Inflammatory macrophage treated with lipopolysaccharide for 4 hours (primary cell): ENCODE measurements around the gene AMDHD2.
"Not testable (repeated sequence)": the region's sequence is repeated elsewhere in the genome, so short reads cannot be mapped to it uniquely, and the experiment has no call there.

Experiments used
- DNase-seq: peaks from one replicate; pipeline ENCODE4 v3.0.0-alpha.2; 2020

AMDHD2 gene

GRCh38 chr16:2520097-2520783 lies at the start of gene AMDHD2:
TSS of gene AMDHD2 (plus strand) at chr16:2520371. CDS start at chr16:2520459, 88 bp downstream.
- DNase-seq: peak; percentile 93

GRCh38 chr16:2470603-2471015 lies 49.6 kb upstream of the AMDHD2 start:
- no peak for DNase-seq

- DNase-seq: no peak
Measured at GRCh38 chr16:2471016-2471652, 49.0 kb upstream of the AMDHD2 start, which contains the start of gene NTN3. TSS of gene NTN3 (plus strand) at chr16:2471297. CDS start at chr16:2471702, 405 bp downstream.

GRCh38 chr16:2471653-2472487 lies 48.3 kb upstream of the AMDHD2 start:
- DNase-seq: no peak

- DNase-seq: no peak
Measured at GRCh38 chr16:2472488-2472864, 47.7 kb upstream of the AMDHD2 start.

GRCh38 chr16:2472885-2473445 lies 47.2 kb upstream of the AMDHD2 start:
- DNase-seq: no peak

- DNase-seq: no peak
Measured at GRCh38 chr16:2473446-2473926, 46.7 kb upstream of the AMDHD2 start.

GRCh38 chr16:2473999-2474876 lies 45.9 kb upstream of the AMDHD2 start:
- peak; percentile 60 for DNase-seq

GRCh38 chr16:2474877-2475412 lies 45.2 kb upstream of the AMDHD2 start, which contains the start of gene TBC1D24:
TSS of gene TBC1D24 (plus strand) at chr16:2475127. CDS start at chr16:2496149, 21,022 bp downstream.
- peak; percentile 86 for DNase-seq

GRCh38 chr16:2475413-2476344 lies 44.5 kb upstream of the AMDHD2 start:
- DNase-seq: no peak

- no peak for DNase-seq
Measured at GRCh38 chr16:2476345-2476720, 43.8 kb upstream of the AMDHD2 start.

- no peak for DNase-seq
Measured at GRCh38 chr16:2476741-2477140, 43.4 kb upstream of the AMDHD2 start.

GRCh38 chr16:2477327-2477726 lies 42.8 kb upstream of the AMDHD2 start:
- DNase-seq: no peak

GRCh38 chr16:2478279-2478678 lies 41.9 kb upstream of the AMDHD2 start:
- no peak for DNase-seq

GRCh38 chr16:2479996-2480395 lies 40.2 kb upstream of the AMDHD2 start:
- not testable (repeated sequence) for DNase-seq

- no peak for DNase-seq
Measured at GRCh38 chr16:2480948-2481347, 39.2 kb upstream of the AMDHD2 start.

- DNase-seq: no peak
Measured at GRCh38 chr16:2481676-2482075, 38.5 kb upstream of the AMDHD2 start.

GRCh38 chr16:2482249-2482648 lies 37.9 kb upstream of the AMDHD2 start:
- DNase-seq: no peak

GRCh38 chr16:2482708-2483534 lies 37.2 kb upstream of the AMDHD2 start:
- no peak for DNase-seq
